Aorta (tissue), 5 donors: Measurements from ENCODE around the gene FAM13A. TPM values are rescaled to one million over a fixed set of nuclear protein-coding genes. Genes with fewer than 3 reads are reported as not detected.
A peak's percentile ranks its signal among the peaks of the same experiment; 100 is the strongest.

ENCODE experiments used
- ATAC-seq: fragments of 200-7000 bp; cut with Tn5 transposase; one replicate; pipeline ENCODE4 v1.9.1; 2022; ENCODE audit warnings: moderate library complexity; ENCODE audit not compliant: low FRiP score
- DNase-seq, 2 donors: peaks; one replicate each; pipeline ENCODE4 v3.0.0-alpha.2; 2020
- H3K27ac ChIP-seq, 2 donors: one replicate each; pipeline ENCODE4 v1.5.1; 2013; ENCODE audit warnings: low read length in 2 of 2, mild to moderate bottlenecking in 2 of 2, moderate library complexity in 2 of 2, control low read depth in 1 of 2, inconsistent platforms in 1 of 2, low read depth in 1 of 2
- H3K27me3 ChIP-seq, 2 donors: one replicate each; pipeline ENCODE4 v1.6.1; 2013; ENCODE audit warnings: control low read depth in 1 of 2, low read length in 1 of 2, mild to moderate bottlenecking in 1 of 2, moderate library complexity in 1 of 2; ENCODE audit not compliant: insufficient read depth in 2 of 2, control insufficient read depth in 1 of 2
- H3K36me3 ChIP-seq, 2 donors: one replicate each; pipeline ENCODE4 v1.6.1; 2013; ENCODE audit warnings: control low read depth in 1 of 2, low read length in 1 of 2, mild to moderate bottlenecking in 1 of 2; ENCODE audit not compliant: insufficient read depth in 2 of 2, control insufficient read depth in 1 of 2
- H3K4me1 ChIP-seq, 2 donors: one replicate each; pipeline ENCODE4 v1.6.1; 2013; ENCODE audit warnings: low read length in 2 of 2, control low read depth in 1 of 2, mild to moderate bottlenecking in 1 of 2, moderate library complexity in 1 of 2; ENCODE audit not compliant: insufficient read depth in 2 of 2, control insufficient read depth in 1 of 2
- H3K4me3 ChIP-seq, 2 donors: one replicate each; pipeline ENCODE4 v1.5.1; 2013; ENCODE audit warnings: low read length in 2 of 2, control low read depth in 1 of 2, mild to moderate bottlenecking in 1 of 2
- H3K9me3 ChIP-seq: one replicate; pipeline ENCODE4 v1.6.1; 2013; ENCODE audit warnings: mild to moderate bottlenecking, low read length; ENCODE audit not compliant: control insufficient read depth
- WGBS, 2 donors: extraction: QIAGEN DNeasy Blood & Tissue Kit; methylation state at CpG; one replicate each; pipeline ENCODE4 v1.1.7; 2013; 5-methylcytosine and 5-hydroxymethylcytosine counted together
- intact Hi-C, 2 donors: fragments of 100-400 bp; cut with DNase I; formaldehyde crosslinking; loops; one replicate each; pipeline versions ENCODE4 v1.14.2 to v1.15.0; 2022
- long read RNA-seq, 2 donors: library from polyadenylated mRNA; unstranded; transcript quantifications; one replicate each; pipeline ENCODE4 v2.0.0, GENCODE V29; 2020 to 2021
- polyA plus RNA-seq, 2 donors: library from polyadenylated mRNA; stranded (reverse); fragments of 200-250 nt; gene quantifications; one replicate each; pipeline ENCODE4 v1.2.3, GENCODE V29; 2013
- total RNA-seq, 2 donors: library from RNA; stranded (reverse); fragmentation: NEBNext Ultra II Directional; extraction: Animal tissue kit (Norgen Biotek cat#: 25700); gene quantifications; one replicate each; pipeline ENCODE4 v1.2.1, GENCODE V29; 2021
- donor health status: healthy with polysubstance abuse.
- donor health status: Bipolar disorder and iron deficiency.
- donor health status: DM: no; HTN: no; CAD: no.
- donor health status: DM: no; HTN: no; CAD: no.
- donor health status: DM: yes; HTN: yes; CAD: no.

Gene FAM13A
- total RNA-seq (10 to 100 TPM; 27.8 to 60.3 TPM), polyA plus RNA-seq (10 to 100 TPM in 1 of 2 donors, 1 to 10 TPM in 1; 9.0 to 19.3 TPM)
- long read RNA-seq, donor 1, full-length matches to known transcripts = 5 of 43 reads
- long read RNA-seq, donor 1, partial matches to known transcripts = 15 of 43 reads
- long read RNA-seq, donor 1, other reads (novel, unspliced or antisense) = 23 of 43 reads
- long read RNA-seq, donor 2, full-length matches to known transcripts = 4 of 23 reads
- long read RNA-seq, donor 2, partial matches to known transcripts = 4 of 23 reads
- long read RNA-seq, donor 2, other reads (novel, unspliced or antisense) = 15 of 23 reads

GRCh38 chr4:89056953-89057398 is at the start of gene FAM13A:
TSS of gene FAM13A (minus strand) at chr4:89057185. CDS start at chr4:89056964, 221 bp downstream.
- Histone ChIP-seq H3K4me1 (no peaks in the 10 kb centered on the region), H3K4me3 (peak within 1 kb of the TSS; percentile 58 to 99), H3K27ac (peak within 1 kb of the TSS in 1 of 2 donors; percentile 40), H3K27me3 (no peaks in the 10 kb centered on the region), H3K36me3 (no peaks in the 10 kb centered on the region), H3K9me3 (no peaks in the 10 kb centered on the region)
- peak; percentile 85 to 87 for DNase-seq
- intact Hi-C loops = loop anchor here (5.0 kb wide), 1 partner anchor 55 kb away; the partner anchor contains the start of gene TIGD2 (in 2 of the 2)
- peak; percentile 96 for ATAC-seq
- 1 to 2% methylated on average over 9 of the region's 9 CpGs for WGBS, 2 donors

DNA sequence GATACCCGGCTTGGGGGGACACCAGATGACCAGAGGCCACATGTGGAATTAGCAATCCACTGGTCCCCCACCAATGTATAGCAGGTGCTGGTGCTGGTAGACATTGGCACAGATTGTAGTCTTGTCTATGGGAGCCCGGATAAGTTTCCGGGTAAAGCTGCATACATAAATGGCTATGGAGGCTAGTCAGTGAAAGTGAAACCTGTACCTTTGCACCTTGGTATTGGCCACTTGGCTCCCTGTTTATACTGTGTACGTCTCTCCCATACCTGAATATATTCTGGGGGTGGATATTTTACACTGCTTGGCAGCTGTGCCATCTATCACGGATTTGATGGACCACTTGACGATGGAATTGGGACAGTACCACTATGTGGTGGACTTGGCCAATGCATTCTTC is 48.7 kb upstream of the FAM13A start:
- intact Hi-C loops = no loop called here
- Histone ChIP-seq H3K27ac (no peak overlapping the region), H3K4me3 (no peak overlapping the region), H3K4me1 (no peaks in the 10 kb centered on the region), H3K36me3 (no peaks in the 10 kb centered on the region), H3K27me3 (no peaks in the 10 kb centered on the region), H3K9me3 (no peaks in the 10 kb centered on the region)
- 88 to 92% methylated on average over 6 of the region's 6 CpGs for WGBS, 2 donors
- ATAC-seq (no peak), DNase-seq (no peak)

DNA sequence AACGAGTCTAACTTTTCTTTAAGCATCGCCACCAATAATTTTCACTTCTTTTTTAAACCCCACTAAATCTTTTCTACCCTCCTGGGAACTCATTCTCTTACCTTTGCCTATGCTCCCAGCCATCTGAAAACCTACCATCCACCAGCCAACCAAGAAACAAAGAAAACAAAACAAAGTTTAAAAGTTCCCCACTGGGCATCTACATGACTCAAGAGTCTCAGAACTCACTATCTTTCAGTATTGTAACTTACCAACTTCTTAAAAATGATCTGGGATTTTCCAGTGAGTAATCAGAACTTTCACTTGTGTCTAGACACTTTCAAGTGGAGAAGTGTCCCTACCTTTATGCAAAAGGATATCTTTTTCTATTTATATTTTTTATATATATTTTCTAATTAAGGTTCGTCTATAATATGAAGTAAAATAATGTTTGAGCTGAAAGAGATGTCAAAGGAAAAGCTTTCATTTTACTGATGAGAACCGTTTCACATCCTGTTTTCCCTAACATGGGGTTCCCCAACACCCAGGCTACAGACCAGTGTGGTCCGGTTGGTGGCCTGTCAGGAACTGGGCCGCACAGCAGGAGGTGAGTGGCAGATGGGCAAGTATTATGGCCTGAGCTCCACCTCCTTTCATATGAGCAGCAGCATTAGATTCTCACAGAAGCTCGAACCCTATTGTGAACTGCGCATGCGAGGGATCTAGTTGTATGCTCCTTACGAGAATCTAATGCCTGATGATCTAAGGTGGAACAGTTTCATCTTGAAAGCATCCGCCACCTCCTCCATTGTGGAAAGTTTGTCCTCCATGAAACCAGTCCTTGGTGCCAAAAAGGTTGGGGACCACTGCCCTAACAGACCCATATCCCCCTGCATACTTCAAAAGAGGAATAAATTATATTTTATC is 44.5 kb upstream of the FAM13A start:
- DNase-seq (no peak), ATAC-seq (no peak)

GRCh38 chr4:89100853-89101252 is 43.9 kb upstream of the FAM13A start:
- Histone ChIP-seq H3K4me1 (no peaks in the 10 kb centered on the region), H3K9me3 (no peaks in the 10 kb centered on the region), H3K27me3 (no peaks in the 10 kb centered on the region), H3K36me3 (no peaks in the 10 kb centered on the region), H3K4me3 (no peak overlapping the region), H3K27ac (no peak overlapping the region)
- WGBS, 2 donors = 74 to 76% methylated on average over 3 of the region's 3 CpGs
- intact Hi-C loops = no loop called here
- no peak for DNase-seq
- ATAC-seq = no peak

More for the DNA sequence above, 44.5 kb upstream of the FAM13A start:
- Histone ChIP-seq H3K27ac (no peak overlapping the region), H3K9me3 (no peaks in the 10 kb centered on the region), H3K4me1 (no peaks in the 10 kb centered on the region), H3K27me3 (no peaks in the 10 kb centered on the region), H3K4me3 (no peak overlapping the region), H3K36me3 (no peaks in the 10 kb centered on the region)
- 85 to 91% methylated on average over 11 of the region's 11 CpGs for WGBS, 2 donors
- intact Hi-C loops = no loop called here

- ATAC-seq = no peak
- no peaks in the 10 kb centered on the region for H3K9me3 ChIP-seq
- no peaks in the 10 kb centered on the region for H3K27me3 ChIP-seq
- H3K36me3 ChIP-seq = no peaks in the 10 kb centered on the region
- no peaks in the 10 kb centered on the region for H3K4me1 ChIP-seq
- no peak overlapping the region for H3K4me3 ChIP-seq
- 88 to 97% methylated on average over 1 of the region's 1 CpG for WGBS, 2 donors
- intact Hi-C loops = no loop called here
- no peak for DNase-seq
- H3K27ac ChIP-seq = no peak overlapping the region
These were observed 42.5 kb upstream of the FAM13A start for GRCh38 chr4:89099471-89099870.

DNA sequence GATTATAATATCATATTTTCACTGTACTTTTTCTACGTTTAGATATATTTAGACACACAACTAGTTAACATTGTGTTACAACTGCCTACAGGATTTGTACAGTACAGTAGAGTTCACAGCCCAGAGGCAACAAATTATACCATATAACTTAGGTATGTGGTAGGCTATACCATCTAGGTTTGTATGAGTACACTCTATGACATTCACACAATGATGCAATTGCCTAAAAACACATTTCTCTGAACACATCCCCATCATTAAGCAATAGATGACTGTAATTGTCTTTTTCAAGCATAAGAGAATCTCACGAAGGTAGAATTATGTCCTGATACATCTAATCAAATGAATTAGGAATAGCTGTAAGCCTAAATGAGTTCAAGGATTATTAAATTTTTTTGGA is 42.0 kb upstream of the FAM13A start:
- Histone ChIP-seq H3K36me3 (no peaks in the 10 kb centered on the region), H3K9me3 (no peaks in the 10 kb centered on the region), H3K4me1 (no peaks in the 10 kb centered on the region), H3K4me3 (no peak overlapping the region), H3K27ac (no peak overlapping the region), H3K27me3 (no peaks in the 10 kb centered on the region)
- DNase-seq = no peak
- ATAC-seq = no peak
- WGBS, 2 donors = 77 to 84% methylated on average over 2 of the region's 2 CpGs
- intact Hi-C loops = no loop called here

DNA sequence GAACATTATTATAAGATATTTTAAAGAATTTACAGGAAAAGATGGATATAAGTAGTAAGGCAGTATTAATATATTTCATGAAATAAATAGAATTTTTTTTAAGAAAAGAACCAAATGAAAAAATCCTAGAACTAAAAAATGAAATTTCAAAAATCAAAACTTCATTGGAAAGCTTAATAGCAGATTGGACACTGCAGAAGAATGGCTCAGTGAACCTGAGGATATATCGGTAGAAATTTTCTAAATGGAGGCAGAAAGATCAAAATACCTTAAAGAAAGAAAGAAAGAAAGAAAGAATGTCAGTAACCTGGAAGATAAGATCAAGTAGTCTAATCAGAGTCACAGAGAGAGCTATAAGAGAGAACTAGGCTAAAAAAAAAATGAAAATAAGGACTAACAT is 21.3 kb upstream of the FAM13A start:
- intact Hi-C loops = no loop called here
- Histone ChIP-seq H3K9me3 (peaks cover 2% of the 10 kb centered on the region), H3K36me3 (no peaks in the 10 kb centered on the region), H3K4me3 (no peak overlapping the region), H3K4me1 (no peaks in the 10 kb centered on the region), H3K27me3 (no peaks in the 10 kb centered on the region), H3K27ac (no peak overlapping the region)
- no peak for DNase-seq
- 72 to 77% methylated on average over 1 of the region's 1 CpG for WGBS, 2 donors
- ATAC-seq = no peak

- H3K4me1 ChIP-seq = no peaks in the 10 kb centered on the region
- intact Hi-C loops = no loop called here
- no peak overlapping the region for H3K27ac ChIP-seq
- DNase-seq (no peak), ATAC-seq (no peak)
- H3K9me3 ChIP-seq = peaks cover 2% of the 10 kb centered on the region
- H3K4me3 ChIP-seq = no peak overlapping the region
- H3K27me3 ChIP-seq = no peaks in the 10 kb centered on the region
- H3K36me3 ChIP-seq = no peaks in the 10 kb centered on the region
These were observed 20.8 kb upstream of the FAM13A start for GRCh38 chr4:89077761-89078160.
